NT2/D1 (cell line): ENCODE measurements around the gene ONECUT3.

Experiments
- SUZ12 ChIP-seq: IDR thresholded peaks from 2 replicates; pipeline ENCODE4 v1.6.1; 2011; ENCODE audit not compliant: insufficient read length, insufficient read depth; ENCODE audit errors: extremely low read depth
- YY1 ChIP-seq: IDR thresholded peaks from 2 replicates; pipeline ENCODE4 v1.6.1; 2011; ENCODE audit not compliant: insufficient read length, insufficient read depth
- ZNF274 ChIP-seq: IDR thresholded peaks from 2 replicates; pipeline ENCODE4 v1.6.1; 2011; ENCODE audit warnings: mild to moderate bottlenecking, low read depth, low read length

DNA sequence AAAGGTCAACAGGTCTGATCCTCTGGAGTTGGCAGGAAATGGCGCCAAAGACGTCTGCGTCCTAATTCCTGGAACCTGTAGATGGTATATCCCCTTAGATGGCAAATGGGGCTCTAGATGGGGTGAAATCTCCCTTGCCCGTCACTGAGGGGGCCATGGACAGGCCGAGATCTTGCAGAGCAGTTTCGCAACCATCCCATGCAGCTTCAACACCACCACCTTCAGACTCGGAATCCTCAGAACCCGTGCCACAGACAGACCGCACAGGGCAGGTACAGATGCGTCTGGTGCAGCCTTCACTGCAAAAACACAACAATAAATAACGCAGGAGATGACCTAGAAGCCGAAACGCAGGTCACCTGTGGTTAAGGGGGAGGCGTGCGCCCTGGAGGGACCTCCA, 77.3 kb downstream of the ONECUT3 start:
- TF ChIP-seq YY1: no peak
- no peak for TF ChIP-seq SUZ12
- no peak for TF ChIP-seq ZNF274
